HG03521 (cell line): ENCODE results near the gene SKAP1.
"Not testable (repeated sequence)": the region's sequence is repeated elsewhere in the genome, so short reads cannot be mapped to it uniquely, and the experiment has no call there.

Experiments used
- ATAC-seq: cut with Tn5 transposase; IDR thresholded peaks from one replicate; pipeline ENCODE4 v1.9.1; 2021; ENCODE audit warnings: mild to moderate bottlenecking, moderate library complexity; ENCODE audit not compliant: unreplicated experiment

Gene SKAP1

GRCh38 chr17:48225725-48226567, 204.1 kb downstream of the SKAP1 start:
- no peak for ATAC-seq

- ATAC-seq, result no peak
Observed at GRCh38 chr17:48223945-48224344, 206.1 kb downstream of the SKAP1 start.

- no peak for ATAC-seq
Observed at GRCh38 chr17:48219617-48220016, 210.4 kb downstream of the SKAP1 start.

GRCh38 chr17:48215583-48216139, 214.4 kb downstream of the SKAP1 start:
- no peak for ATAC-seq

GRCh38 chr17:48213797-48214196, 216.2 kb downstream of the SKAP1 start:
- no peak for ATAC-seq

GRCh38 chr17:48211787-48212186, 218.2 kb downstream of the SKAP1 start:
- no peak for ATAC-seq

- no peak for ATAC-seq
Observed at GRCh38 chr17:48211011-48211410, 219.0 kb downstream of the SKAP1 start.

GRCh38 chr17:48209973-48210372, 220.0 kb downstream of the SKAP1 start:
- no peak for ATAC-seq

- ATAC-seq, result no peak
Observed at GRCh38 chr17:48207776-48208544, 222.1 kb downstream of the SKAP1 start.

GRCh38 chr17:48207036-48207435, 223.0 kb downstream of the SKAP1 start:
- ATAC-seq, result not testable (repeated sequence)

GRCh38 chr17:48202959-48203358, 227.1 kb downstream of the SKAP1 start:
- no peak for ATAC-seq

- no peak for ATAC-seq
Observed at GRCh38 chr17:48198950-48199541, 231.0 kb downstream of the SKAP1 start.

GRCh38 chr17:48195910-48196309, 234.1 kb downstream of the SKAP1 start:
- no peak for ATAC-seq

GRCh38 chr17:48194097-48194550, 235.9 kb downstream of the SKAP1 start:
- no peak for ATAC-seq

GRCh38 chr17:48192321-48192731, 237.7 kb downstream of the SKAP1 start:
- no peak for ATAC-seq

- no peak for ATAC-seq
Observed at GRCh38 chr17:48191362-48191761, 238.7 kb downstream of the SKAP1 start.

GRCh38 chr17:48190871-48191270, 239.1 kb downstream of the SKAP1 start:
- no peak for ATAC-seq

GRCh38 chr17:48187872-48188608, 242.0 kb downstream of the SKAP1 start:
- ATAC-seq, result no peak

GRCh38 chr17:48186317-48186716, 243.7 kb downstream of the SKAP1 start:
- ATAC-seq, result not testable (repeated sequence)

- ATAC-seq, result no peak
Observed at GRCh38 chr17:48184721-48185120, 245.3 kb downstream of the SKAP1 start.

- ATAC-seq, result no peak
Observed at GRCh38 chr17:48181653-48182052, 248.4 kb downstream of the SKAP1 start.
